Measurements from ENCODE around the gene MZF1.

DNA sequence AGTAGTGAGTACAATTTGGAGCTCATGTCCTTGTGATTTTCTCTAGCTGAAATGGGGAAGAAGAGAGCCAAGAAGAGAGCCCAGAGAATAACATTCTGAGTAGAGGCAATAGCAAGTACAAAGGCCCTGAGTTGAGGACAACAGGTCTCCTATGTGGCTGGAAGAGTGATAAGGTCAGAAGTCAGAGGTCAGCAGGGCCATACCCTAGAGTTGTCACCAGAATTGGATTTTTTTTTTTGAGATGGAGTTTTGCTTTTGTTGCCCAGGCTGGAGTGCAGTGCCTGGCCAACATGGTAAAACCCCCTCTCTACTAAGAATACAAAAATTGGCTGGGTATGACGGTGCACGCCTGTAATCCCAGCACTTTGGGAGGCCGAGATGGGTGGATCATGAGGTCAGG is 37.3 kb downstream of the MZF1 start:
- no peak for TF ChIP-seq POLR2A (IDR thresholded peaks at IDR 0.05)
- TF ChIP-seq, protein P1, sequence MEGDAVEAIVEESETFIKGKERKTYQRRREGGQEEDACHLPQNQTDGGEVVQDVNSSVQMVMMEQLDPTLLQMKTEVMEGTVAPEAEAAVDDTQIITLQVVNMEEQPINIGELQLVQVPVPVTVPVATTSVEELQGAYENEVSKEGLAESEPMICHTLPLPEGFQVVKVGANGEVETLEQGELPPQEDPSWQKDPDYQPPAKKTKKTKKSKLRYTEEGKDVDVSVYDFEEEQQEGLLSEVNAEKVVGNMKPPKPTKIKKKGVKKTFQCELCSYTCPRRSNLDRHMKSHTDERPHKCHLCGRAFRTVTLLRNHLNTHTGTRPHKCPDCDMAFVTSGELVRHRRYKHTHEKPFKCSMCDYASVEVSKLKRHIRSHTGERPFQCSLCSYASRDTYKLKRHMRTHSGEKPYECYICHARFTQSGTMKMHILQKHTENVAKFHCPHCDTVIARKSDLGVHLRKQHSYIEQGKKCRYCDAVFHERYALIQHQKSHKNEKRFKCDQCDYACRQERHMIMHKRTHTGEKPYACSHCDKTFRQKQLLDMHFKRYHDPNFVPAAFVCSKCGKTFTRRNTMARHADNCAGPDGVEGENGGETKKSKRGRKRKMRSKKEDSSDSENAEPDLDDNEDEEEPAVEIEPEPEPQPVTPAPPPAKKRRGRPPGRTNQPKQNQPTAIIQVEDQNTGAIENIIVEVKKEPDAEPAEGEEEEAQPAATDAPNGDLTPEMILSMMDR (IDR thresholded peaks at IDR 0.05): no peak
